ENCODE results near the gene MAGI1.

Gene MAGI1

DNA sequence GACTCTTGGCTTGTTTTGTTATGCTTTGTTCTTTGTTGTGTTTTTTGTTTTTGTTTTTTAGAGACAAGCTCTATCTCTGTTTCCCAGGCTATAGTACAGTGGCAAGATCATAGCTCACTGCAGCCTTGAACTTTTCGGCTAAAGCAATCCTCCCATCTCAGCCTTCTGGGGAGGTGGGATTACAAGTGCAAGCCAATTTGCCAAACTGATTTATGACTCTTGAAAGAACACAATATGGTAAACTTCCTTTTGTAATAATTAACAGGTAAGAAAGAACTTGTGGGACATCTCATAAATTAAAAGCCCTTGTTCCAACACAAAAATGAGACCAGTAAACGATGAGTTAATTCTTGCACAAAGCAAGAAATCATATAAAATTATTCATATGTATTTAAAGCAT lies 476.3 kb downstream of the MAGI1 start:
- TF ChIP-seq, protein P1, sequence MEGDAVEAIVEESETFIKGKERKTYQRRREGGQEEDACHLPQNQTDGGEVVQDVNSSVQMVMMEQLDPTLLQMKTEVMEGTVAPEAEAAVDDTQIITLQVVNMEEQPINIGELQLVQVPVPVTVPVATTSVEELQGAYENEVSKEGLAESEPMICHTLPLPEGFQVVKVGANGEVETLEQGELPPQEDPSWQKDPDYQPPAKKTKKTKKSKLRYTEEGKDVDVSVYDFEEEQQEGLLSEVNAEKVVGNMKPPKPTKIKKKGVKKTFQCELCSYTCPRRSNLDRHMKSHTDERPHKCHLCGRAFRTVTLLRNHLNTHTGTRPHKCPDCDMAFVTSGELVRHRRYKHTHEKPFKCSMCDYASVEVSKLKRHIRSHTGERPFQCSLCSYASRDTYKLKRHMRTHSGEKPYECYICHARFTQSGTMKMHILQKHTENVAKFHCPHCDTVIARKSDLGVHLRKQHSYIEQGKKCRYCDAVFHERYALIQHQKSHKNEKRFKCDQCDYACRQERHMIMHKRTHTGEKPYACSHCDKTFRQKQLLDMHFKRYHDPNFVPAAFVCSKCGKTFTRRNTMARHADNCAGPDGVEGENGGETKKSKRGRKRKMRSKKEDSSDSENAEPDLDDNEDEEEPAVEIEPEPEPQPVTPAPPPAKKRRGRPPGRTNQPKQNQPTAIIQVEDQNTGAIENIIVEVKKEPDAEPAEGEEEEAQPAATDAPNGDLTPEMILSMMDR (IDR thresholded peaks at IDR 0.05; ENCODE audit: borderline replicate concordance, control extremely low read depth, extremely low read depth, insufficient read depth, missing control alignments), result no peak
- in situ Hi-C loops (cut with MboI; ENCODE audit: low sequenced_read_pairs, unreplicated experiment), result no loop called here
- DNase-seq (ENCODE audit: low spot score), result no peak

DNA sequence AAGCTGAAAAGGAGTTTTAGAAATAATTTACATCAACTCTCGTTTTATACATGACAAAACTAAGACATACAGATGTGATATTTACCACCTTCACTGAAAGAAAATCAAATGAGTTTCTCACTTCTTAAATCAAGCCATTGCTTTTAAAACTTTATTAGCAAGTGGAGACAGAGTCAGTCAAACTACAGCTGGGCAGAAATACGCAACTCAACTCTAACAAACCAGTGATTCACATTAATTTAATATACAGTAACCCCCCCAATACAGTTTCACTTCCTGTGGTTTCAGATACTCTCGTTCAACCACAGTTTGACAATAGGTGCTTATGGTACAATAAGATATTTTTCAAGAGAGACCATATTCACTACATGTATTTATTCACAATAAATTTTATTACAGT lies 477.1 kb downstream of the MAGI1 start:
- in situ Hi-C loops (cut with MboI; ENCODE audit: low sequenced_read_pairs, unreplicated experiment), result no loop called here
- DNase-seq (ENCODE audit: low spot score), result no peak
- TF ChIP-seq, protein P1 (IDR thresholded peaks at IDR 0.05; ENCODE audit: borderline replicate concordance, control extremely low read depth, extremely low read depth, insufficient read depth, missing control alignments), result no peak

DNA sequence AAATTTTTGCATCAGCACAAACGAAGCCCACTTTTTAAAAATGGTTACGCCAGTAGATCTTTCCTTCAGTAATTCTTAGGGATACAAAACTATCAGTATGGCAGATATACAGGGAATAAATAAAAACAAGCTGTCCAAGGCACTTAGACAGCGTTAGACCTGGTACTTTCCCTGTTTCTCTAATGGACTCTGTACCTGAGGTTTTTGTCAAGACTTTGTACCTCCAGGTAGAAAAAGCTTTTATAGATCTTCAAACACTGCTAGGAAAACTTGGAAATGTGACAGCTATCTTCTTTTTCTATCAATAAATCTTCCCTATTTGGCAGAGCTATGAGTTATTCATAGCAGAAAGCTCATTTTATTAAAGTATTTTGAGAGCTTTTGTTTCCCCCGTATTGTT lies 477.8 kb downstream of the MAGI1 start:
- no peak for DNase-seq (ENCODE audit: low spot score)
- in situ Hi-C loops (cut with MboI; ENCODE audit: low sequenced_read_pairs, unreplicated experiment), result no loop called here
- TF ChIP-seq, protein P1 (IDR thresholded peaks at IDR 0.05; ENCODE audit: borderline replicate concordance, control extremely low read depth, extremely low read depth, insufficient read depth, missing control alignments), result no peak

DNA sequence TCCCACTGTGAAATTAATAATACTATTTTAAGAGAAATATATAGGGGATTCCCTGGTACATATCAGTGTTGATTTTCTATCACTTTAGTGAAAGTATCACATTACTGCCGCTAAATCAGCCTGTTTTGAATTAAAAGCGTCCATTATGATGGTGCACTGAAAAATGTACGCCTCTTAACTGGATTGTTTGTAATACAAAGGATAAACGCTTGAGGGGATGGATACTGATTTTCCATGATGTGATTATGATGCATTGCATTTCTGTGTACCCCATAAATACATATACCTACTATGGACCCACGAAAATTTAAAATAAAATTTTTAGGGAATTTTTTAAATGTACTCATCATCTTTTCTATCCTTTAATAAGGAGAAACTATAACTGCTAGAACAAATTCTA lies 478.6 kb downstream of the MAGI1 start:
- in situ Hi-C loops (cut with MboI; ENCODE audit: low sequenced_read_pairs, unreplicated experiment), result no loop called here
- no peak for DNase-seq (ENCODE audit: low spot score)
- TF ChIP-seq, protein P1 (IDR thresholded peaks at IDR 0.05; ENCODE audit: borderline replicate concordance, control extremely low read depth, extremely low read depth, insufficient read depth, missing control alignments), result no peak

DNA sequence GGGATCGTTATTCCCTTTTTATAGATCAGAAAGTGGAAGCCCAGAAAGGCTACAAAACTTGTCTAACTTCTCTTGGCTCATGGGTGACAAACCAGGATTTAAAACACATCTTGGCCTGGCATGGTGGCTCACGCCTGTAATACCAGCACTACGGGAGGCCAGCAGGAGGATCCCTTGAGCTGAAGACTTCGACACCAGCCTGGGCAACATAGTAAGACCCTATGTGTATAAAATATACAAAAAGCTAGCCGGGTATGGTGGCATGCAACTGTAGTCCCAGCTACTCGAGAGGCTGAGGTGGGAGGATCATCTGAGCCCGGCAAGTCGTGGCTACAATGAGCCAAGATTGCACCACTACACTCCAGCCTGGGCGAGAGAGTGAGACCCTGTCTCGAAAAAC lies 479.1 kb downstream of the MAGI1 start:
- in situ Hi-C loops (cut with MboI; ENCODE audit: low sequenced_read_pairs, unreplicated experiment), result no loop called here
- DNase-seq (ENCODE audit: low spot score), result no peak

DNA sequence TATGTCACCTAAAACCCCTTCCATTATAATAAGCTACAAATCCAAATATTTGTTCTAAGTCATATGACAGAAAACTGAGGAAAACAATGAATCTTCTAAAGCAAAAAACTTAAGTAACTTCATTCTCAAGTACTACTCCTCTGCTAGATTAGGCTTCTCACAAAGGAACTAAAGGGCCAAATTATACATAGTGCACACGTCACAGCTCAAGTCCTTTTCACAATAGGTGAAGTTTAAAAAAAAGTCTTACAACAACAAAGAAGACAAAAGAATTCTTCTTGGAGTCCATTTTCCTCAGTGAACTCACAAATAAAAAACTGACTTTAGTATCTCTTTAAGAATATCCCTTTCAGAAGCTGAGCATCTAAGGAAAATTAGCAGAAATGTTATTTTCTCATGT lies 479.9 kb downstream of the MAGI1 start:
- in situ Hi-C loops (cut with MboI; ENCODE audit: low sequenced_read_pairs, unreplicated experiment), result no loop called here
- TF ChIP-seq, protein P1 (IDR thresholded peaks at IDR 0.05; ENCODE audit: borderline replicate concordance, control extremely low read depth, extremely low read depth, insufficient read depth, missing control alignments), result no peak
- DNase-seq (ENCODE audit: low spot score), result no peak

More for the DNA sequence above, 479.1 kb downstream of the MAGI1 start:
- TF ChIP-seq, protein P1 (IDR thresholded peaks at IDR 0.05; ENCODE audit: borderline replicate concordance, control extremely low read depth, extremely low read depth, insufficient read depth, missing control alignments), result no peak

All from GM13976 (cell line).